Ramos (cell line): ENCODE data around the gene CGB3.

Source experiments
- in situ Hi-C: fragments of 300-500 bp; cut with MboI; formaldehyde crosslinking; loops from one replicate; pipeline ENCODE4 v1.14.3; 2022; ENCODE audit warnings: low sequenced_read_pairs; ENCODE audit not compliant: unreplicated experiment

Gene CGB3

DNA sequence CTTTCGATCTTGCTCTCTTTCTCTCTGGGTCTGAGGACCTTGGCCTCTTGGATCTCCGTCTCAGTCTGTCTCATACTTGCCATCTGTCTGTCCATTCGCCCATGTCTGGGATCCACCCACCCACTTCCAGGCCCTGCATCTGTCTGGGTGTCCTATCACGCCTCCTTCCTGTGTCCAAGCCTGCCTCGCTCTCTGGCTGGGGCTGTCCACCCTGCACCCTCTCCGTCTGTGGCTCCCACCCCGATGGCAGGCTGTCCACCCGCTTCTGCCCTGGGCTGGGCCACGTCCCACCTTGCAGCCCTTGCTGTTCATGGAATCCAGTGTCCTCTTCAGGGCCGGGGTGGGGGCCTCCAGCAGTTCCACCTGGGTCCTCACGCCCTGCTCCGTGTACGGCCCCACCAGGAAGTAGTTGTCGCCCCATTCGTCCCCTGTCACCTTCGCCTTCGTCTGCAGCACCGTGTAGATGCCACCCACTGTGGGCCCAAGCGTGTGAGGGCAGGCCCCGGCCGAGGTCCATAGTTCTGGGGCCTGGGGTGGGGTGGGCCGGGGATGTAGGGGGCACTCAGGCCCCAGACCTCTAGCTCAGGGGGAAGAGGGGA lies 33.0 kb downstream of the CGB3 start:
- in situ Hi-C loops = no loop called here

DNA sequence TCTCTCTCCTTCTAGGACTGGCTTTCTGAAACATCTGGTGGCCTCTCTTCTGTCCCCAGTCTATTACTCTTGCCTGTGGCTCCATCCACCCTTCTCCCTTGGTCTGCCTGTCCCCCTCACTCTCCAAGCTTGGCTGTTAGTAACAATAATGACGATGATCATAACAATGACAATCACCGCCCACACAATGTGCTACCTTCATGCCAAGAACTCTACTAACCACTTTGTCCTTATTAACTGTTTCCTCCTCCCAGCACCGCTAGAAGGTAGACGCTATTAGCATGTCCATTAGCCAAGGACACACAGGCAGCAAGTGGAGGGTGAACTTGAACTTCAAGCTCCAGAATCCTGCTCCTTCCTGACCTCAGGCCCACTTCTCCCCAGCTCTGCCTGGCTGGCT lies 33.7 kb downstream of the CGB3 start:
- in situ Hi-C loops = no loop called here

DNA sequence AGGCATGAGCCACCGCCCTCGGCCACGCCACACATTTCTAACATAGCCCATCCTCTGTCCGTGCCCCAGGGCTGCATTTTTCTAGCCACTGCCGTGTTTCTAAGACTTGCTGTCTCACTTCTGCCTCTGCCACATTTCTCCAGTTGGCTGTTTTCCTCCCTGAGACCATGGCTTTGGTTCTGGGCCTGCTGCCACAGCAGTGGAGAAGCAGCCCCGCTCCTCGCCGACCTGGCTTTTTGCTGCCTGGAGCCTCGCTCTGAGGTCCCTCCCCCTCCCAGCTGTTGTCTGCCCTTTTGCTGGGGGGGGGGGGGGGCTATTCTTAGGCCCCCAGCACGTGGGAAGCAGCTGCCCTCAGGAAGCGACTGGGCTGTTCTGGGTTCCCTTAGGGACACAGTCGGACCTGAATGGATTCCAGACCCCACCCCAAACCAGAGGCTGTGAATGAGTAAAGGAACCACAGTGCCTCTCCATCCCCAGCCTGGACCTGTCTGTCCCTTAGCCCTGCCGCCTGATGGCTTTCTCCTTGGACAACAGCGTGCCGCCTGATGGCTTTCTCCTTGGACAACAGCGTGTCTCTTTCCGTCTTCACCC lies 34.3 kb downstream of the CGB3 start:
- in situ Hi-C loops = no loop called here

DNA sequence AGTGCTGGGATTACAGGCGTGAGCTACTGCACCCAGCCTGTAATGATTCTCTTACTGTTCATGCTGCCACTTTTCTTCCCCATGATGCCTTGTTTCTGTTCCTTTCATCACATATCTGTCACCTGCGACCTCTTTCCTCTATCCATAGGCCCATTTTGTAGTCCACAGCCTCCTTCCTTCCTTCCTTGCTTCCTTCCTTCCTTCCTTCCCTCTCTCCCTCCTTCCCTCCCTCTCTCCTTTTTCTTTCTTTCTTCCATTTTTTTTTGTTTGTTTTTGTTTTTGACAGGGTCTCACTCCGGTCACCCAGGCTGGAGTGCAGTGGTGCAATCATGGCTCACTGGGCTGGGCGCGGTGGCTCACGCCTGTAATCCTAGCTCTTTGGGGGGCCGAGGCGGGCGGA lies 35.3 kb downstream of the CGB3 start:
- in situ Hi-C loops = no loop called here

DNA sequence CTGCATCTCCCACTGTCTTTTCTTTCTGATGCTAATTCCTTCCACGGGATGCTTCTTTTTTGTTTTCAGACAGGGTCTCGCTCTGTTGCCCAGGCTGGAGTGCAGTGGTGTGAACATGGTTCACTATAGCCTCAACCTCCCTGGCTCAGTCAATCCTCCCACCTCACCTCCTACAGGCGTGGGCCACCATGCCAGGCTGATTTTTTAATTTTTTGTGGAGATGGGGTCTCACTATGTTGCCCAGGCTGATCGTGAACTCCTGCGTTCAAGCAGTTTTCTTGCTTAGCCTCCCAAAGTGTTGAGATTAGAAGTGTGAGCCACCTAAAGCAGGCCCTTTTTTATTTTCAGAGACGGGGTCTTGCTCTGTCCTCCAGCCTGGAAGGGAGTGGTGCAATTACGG lies 35.8 kb downstream of the CGB3 start:
- in situ Hi-C loops = no loop called here

DNA sequence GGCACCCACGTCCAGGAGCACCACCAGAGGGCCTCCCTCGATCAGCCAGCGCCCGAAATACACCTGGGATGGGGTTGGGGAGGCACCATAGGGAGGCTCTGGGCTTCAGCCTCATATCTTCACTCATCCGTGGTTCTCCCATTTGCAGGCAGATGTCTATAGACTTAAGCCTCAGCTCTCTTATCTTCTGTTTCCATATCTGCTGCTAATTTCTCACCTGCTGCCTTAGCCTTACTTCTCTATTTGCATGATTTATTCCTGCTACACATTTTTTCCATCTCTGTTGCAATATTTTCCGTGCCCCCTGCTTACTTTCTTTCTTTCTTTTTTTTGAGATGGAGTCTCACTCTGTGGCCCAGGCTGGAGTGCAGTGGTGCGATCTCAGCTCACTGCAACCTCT lies 36.8 kb downstream of the CGB3 start:
- in situ Hi-C loops = no loop called here

DNA sequence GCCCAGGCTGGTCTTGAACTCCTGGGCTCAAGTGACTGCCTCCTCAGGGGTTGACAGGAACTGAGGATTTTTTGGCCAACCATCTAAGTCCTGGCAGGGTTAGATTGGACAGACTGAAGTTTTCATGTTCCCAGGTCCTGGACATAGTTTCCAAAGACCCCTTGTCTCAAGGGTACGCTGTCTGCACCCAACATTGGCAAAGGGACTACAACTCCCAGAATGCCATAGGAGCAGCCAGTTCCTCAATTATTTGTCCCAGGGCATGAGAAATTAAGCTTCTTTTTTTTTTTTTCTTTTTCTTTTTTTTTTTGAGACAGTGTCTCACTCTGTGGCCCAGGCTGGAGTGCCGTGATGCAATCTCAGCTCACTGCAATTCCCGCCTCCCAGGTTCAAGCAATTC lies 37.9 kb downstream of the CGB3 start:
- in situ Hi-C loops = no loop called here

DNA sequence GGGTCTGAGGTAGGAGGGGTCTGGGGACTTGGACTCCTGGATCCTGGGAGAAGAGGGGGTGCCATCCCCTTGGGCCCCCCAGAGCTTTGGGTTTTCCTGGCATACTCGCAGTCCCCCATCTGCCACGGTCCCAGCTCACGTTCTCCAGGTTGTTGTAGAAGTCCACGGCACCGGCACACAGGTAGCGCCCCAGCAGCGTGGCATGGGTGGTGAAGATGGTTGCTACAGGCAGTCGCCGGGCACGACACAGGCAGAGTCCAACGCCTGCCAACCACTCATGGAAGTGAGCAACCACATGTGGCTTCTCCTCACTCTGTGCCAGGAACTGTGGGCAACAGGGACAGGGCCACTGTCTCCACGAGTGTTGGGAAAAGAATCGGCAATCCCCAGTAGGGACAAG lies 38.4 kb downstream of the CGB3 start:
- in situ Hi-C loops = no loop called here

DNA sequence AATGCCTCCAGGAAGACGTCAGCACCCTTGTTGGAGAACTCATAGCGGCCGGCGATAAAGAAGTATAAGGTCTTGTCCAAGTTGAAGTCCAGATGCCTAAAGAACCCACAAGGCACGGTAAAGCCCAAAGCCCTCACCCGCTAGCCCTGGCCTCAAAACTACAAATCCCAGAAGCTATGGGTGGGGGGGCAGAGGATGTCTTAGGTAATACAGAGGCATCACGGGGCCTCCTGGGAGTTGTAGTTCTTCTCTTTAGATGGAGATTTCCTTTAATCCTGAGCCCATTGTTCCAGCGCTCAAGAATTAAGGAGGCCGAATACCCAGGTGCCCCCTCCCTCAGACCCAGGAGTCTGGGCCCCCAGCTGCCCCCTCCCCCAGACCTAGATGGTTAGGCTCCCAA lies 41.9 kb downstream of the CGB3 start:
- in situ Hi-C loops = no loop called here

DNA sequence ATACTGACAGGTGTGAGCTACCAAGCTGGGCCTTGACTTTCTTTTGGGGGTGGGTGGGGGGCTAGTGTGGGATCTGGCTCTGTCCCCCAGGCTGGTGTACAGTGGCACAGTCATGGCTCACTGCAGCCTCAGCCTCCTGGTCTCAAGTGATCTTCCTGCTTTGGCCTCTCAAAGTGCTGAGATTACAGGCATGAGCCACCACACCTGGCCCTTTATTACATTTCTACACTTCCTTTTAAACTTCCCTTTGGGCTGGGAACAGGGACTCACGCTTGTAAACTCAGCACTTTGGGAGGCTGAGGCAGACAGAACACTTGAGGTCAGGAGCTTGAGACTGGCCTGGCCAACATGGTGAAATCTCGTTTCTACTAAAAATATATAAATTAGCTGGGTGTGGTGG lies 47.1 kb downstream of the CGB3 start:
- in situ Hi-C loops = no loop called here

DNA sequence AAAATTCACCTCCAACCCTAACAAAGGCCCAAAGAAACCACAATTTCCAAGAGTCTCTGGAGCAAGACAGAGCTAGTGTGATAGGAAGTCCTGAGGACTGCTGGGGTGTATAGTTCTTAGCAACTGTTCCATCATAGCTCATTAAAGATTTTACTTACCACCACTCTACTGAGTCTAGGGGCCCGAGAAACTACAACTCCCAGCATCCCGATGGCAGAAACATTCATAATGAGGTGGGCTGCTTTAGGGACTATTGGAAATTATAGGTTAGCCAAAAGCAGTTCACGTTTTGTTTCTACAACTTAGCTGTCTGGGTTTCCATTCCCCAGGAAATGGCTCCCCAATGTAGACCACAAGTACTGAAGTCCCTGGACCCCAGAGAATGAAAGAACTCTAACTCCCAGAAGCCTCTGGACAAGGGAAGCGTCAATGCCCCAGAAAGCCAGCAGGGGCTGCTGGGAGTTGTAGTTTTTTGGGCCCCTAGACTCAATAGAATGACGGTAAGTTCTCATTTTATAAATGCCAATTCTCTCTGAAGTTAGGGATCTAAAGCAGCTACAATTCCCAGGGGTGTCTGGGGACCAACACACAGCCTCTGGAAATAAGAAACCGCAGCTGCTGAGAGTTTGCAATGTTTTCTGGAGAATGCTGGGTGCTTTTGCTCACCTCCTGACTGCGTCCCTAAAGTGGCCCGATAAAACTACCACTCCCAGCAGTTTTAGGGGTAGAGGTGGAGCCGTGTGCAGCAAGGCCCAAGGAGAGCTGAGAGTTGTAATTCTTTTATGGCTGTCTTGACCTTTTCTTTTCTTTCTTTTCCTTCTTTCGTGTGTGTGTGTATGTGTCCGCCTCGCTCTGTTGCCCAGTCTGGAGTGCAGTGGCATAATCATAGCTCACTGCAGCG lies 47.9 kb downstream of the CGB3 start:
- in situ Hi-C loops = no loop called here
